GM23338 (cell line): ENCODE results near the gene GOLM1. TPM values are rescaled to one million over a fixed set of nuclear protein-coding genes. Genes with fewer than 3 reads are reported as not detected.

Experiments used
- ATAC-seq: fragments of 200-7000 bp; cut with Tn5 transposase; 3 replicates; pipeline ENCODE4 v1.9.1; 2020
- DNase-seq: peaks from one replicate; pipeline ENCODE4 v3.0.0-alpha.2; 2015; ENCODE audit warnings: low spot score
- H2AFZ ChIP-seq: fragments of 200-600 bp; sonication (generic); 2 replicates; pipeline ENCODE4 v1.8.0; 2016; ENCODE audit warnings: antibody characterized with exemption, mild to moderate bottlenecking, moderate library complexity
- H3F3A ChIP-seq: fragments of 200-600 bp; sonication (generic); replicated peaks from 2 replicates; pipeline ENCODE4 v1.8.0; 2017; ENCODE audit warnings: antibody characterized with exemption, mixed run types, low read depth
- H3K27ac ChIP-seq: fragments of 200-600 bp; sonication (generic); 2 replicates; pipeline ENCODE4 v1.6.1; 2016; ENCODE audit warnings: low read depth
- H3K27me3 ChIP-seq: fragments of 200-600 bp; sonication (generic); 2 replicates; pipeline ENCODE4 v1.8.0; 2016; ENCODE audit warnings: mild to moderate bottlenecking, mixed run types, moderate library complexity; ENCODE audit not compliant: insufficient read depth
- H3K36me3 ChIP-seq: fragments of 200-600 bp; sonication (generic); 2 replicates; pipeline ENCODE4 v1.8.0; 2016; ENCODE audit warnings: mild to moderate bottlenecking; ENCODE audit not compliant: insufficient read depth
- H3K4me1 ChIP-seq: fragments of 200-600 bp; sonication (generic); 2 replicates; pipeline ENCODE4 v1.8.0; 2016; ENCODE audit warnings: mild to moderate bottlenecking, moderate library complexity; ENCODE audit not compliant: insufficient read depth
- H3K4me2 ChIP-seq: fragments of 200-600 bp; sonication (generic); 2 replicates; pipeline ENCODE4 v1.7.1; 2017; ENCODE audit warnings: mixed run types
- H3K4me3 ChIP-seq: fragments of 200-600 bp; sonication (generic); 2 replicates; pipeline ENCODE4 v1.6.1; 2016; ENCODE audit warnings: mixed run types
- H3K79me2 ChIP-seq: fragments of 200-600 bp; sonication (generic); replicated peaks from 2 replicates; pipeline ENCODE4 v1.8.0; 2017; ENCODE audit warnings: mild to moderate bottlenecking; ENCODE audit not compliant: insufficient read depth
- H3K9me2 ChIP-seq: fragments of 200-600 bp; sonication (generic); 2 replicates; pipeline ENCODE4 v1.8.0; 2017; ENCODE audit not compliant: insufficient read depth
- H4K20me1 ChIP-seq: fragments of 200-600 bp; sonication (generic); replicated peaks from 2 replicates; pipeline ENCODE4 v1.8.0; 2017; ENCODE audit warnings: mild to moderate bottlenecking; ENCODE audit not compliant: insufficient read depth
- H3K27ac Mint-ChIP-seq: 2 replicates; pipeline ENCODE4 v1.8.0; 2020; ENCODE audit warnings: inconsistent platforms, mild to moderate bottlenecking, moderate library complexity, mixed read lengths
- H3K27me3 Mint-ChIP-seq: 3 replicates; pipeline ENCODE4 v1.8.0; 2022; ENCODE audit warnings: low read depth, mild to moderate bottlenecking, moderate library complexity, mixed read lengths, inconsistent platforms; ENCODE audit not compliant: insufficient read depth, poor library complexity
- H3K36me3 Mint-ChIP-seq: 3 replicates; pipeline ENCODE4 v1.8.0; 2021; ENCODE audit warnings: low read depth, mild to moderate bottlenecking, inconsistent platforms, moderate library complexity, mixed read lengths
- H3K4me1 Mint-ChIP-seq: 3 replicates; pipeline ENCODE4 v1.8.0; 2020; ENCODE audit warnings: mild to moderate bottlenecking, inconsistent platforms, mixed read lengths
- H3K4me3 Mint-ChIP-seq: 3 replicates; pipeline ENCODE4 v1.8.0; 2021; ENCODE audit warnings: moderate library complexity, mild to moderate bottlenecking, inconsistent platforms, mixed read lengths
- H3K9me3 Mint-ChIP-seq: 3 replicates; pipeline ENCODE4 v1.8.0; 2020; ENCODE audit warnings: moderate library complexity, mild to moderate bottlenecking, inconsistent platforms, mixed read lengths
- CREB1 ChIP-seq: fragments of 250-450 bp; sonication (Bioruptor Pico); IDR thresholded peaks from 2 replicates; pipeline ENCODE4 v1.5.0; 2020; ENCODE audit warnings: low read depth, mild to moderate bottlenecking, moderate library complexity
- ETS1 ChIP-seq: IDR thresholded peaks from 2 replicates; pipeline ENCODE4 v1.6.1; 2016; ENCODE audit warnings: antibody characterized with exemption
- EZH2 ChIP-seq: fragments of 200-600 bp; sonication (generic); IDR thresholded peaks from one replicate; pipeline ENCODE4 v1.8.0; 2017; ENCODE audit warnings: antibody characterized with exemption, mild to moderate bottlenecking, low read depth; ENCODE audit not compliant: unreplicated experiment
- EZH2phosphoT487 ChIP-seq: fragments of 200-600 bp; sonication (generic); IDR thresholded peaks from one replicate; pipeline ENCODE4 v1.8.1; 2018; ENCODE audit warnings: antibody characterized with exemption; ENCODE audit not compliant: unreplicated experiment
- JUNB ChIP-seq: IDR thresholded peaks from one replicate; pipeline ENCODE4 v1.6.1; 2016; ENCODE audit warnings: antibody characterized with exemption; ENCODE audit not compliant: unreplicated experiment
- NANOG ChIP-seq: IDR thresholded peaks from 2 replicates; pipeline ENCODE4 v1.6.1; 2016; ENCODE audit warnings: antibody characterized with exemption, borderline replicate concordance
- POLR2AphosphoS5 ChIP-seq: IDR thresholded peaks from 2 replicates; pipeline ENCODE4 v1.6.1; 2016; ENCODE audit warnings: antibody characterized with exemption, low read depth
- REST ChIP-seq: IDR thresholded peaks from one replicate; pipeline ENCODE4 v1.6.1; 2018; ENCODE audit warnings: antibody characterized with exemption; ENCODE audit not compliant: unreplicated experiment
- STAT1 ChIP-seq: IDR thresholded peaks from one replicate; pipeline ENCODE4 v1.6.1; 2016; ENCODE audit warnings: antibody characterized with exemption; ENCODE audit not compliant: unreplicated experiment
- polyA plus RNA-seq: library from polyadenylated mRNA; unstranded; fragments of >200 nt; fragmentation: Nextera tagmentation; extraction: Ambion mirVana; gene quantifications from 2 replicates; pipeline ENCODE4 v1.2.1, GENCODE V29; 2016
- total RNA-seq: library from RNA; depleted of rRNA; stranded (reverse); fragments of >200 nt; shearing (Covaris generic); gene quantifications from 2 replicates; pipeline ENCODE4 v1.2.3, GENCODE V29; 2014
- TF ChIP-seq, protein P1 (sequence below): fragments of 250-450 bp; sonication (Bioruptor Pico); IDR thresholded peaks from 2 replicates; pipeline ENCODE4 v1.5.0; 2020; ENCODE audit warnings: mild to moderate bottlenecking, moderate library complexity

The GOLM1 gene
- total and polyA plus RNA-seq, 2 experiments from 2014 or later: 58.3 to 92.4 TPM

GRCh38 chr9:86042199-86042978 lies 57.0 kb downstream of the GOLM1 start:
- Histone ChIP-seq H3K27ac (no peak overlapping the region), H3K27me3 (no peaks in the 10 kb centered on the region), H4K20me1 (peaks cover 4% of the 10 kb centered on the region; the same call in 1 of the 2 replicates), H3K79me2 (no peaks in the 10 kb centered on the region), H2AFZ (no peak overlapping the region), H3K4me1 (no peaks in the 10 kb centered on the region), H3K36me3 (no peaks in the 10 kb centered on the region; the same call in 1 of the 2 replicates), H3K4me2 (no peak overlapping the region), H3K9me2 (no peaks in the 10 kb centered on the region), H3K4me3 (no peak overlapping the region), H3F3A (no peaks in the 10 kb centered on the region)
- peaks cover 2% of the 10 kb centered on the region for H3K27me3 Mint-ChIP-seq
- H3K36me3 Mint-ChIP-seq: peaks cover 18% of the 10 kb centered on the region
- ATAC-seq (no peak), DNase-seq (no peak)
- H3K4me3 Mint-ChIP-seq: no peak overlapping the region
- no peaks in the 10 kb centered on the region for H3K9me3 Mint-ChIP-seq
- no peak overlapping the region for H3K27ac Mint-ChIP-seq
- H3K4me1 Mint-ChIP-seq: no peaks in the 10 kb centered on the region; the same call in 2 of the 3 replicates
- TF ChIP-seq NANOG (no peak), STAT1 (no peak), EZH2phosphoT487 (no peak), POLR2AphosphoS5 (no peak), ETS1 (no peak), CREB1 (no peak), EZH2 (no peak), REST (no peak), JUNB (no peak)
- TF ChIP-seq, protein P1, sequence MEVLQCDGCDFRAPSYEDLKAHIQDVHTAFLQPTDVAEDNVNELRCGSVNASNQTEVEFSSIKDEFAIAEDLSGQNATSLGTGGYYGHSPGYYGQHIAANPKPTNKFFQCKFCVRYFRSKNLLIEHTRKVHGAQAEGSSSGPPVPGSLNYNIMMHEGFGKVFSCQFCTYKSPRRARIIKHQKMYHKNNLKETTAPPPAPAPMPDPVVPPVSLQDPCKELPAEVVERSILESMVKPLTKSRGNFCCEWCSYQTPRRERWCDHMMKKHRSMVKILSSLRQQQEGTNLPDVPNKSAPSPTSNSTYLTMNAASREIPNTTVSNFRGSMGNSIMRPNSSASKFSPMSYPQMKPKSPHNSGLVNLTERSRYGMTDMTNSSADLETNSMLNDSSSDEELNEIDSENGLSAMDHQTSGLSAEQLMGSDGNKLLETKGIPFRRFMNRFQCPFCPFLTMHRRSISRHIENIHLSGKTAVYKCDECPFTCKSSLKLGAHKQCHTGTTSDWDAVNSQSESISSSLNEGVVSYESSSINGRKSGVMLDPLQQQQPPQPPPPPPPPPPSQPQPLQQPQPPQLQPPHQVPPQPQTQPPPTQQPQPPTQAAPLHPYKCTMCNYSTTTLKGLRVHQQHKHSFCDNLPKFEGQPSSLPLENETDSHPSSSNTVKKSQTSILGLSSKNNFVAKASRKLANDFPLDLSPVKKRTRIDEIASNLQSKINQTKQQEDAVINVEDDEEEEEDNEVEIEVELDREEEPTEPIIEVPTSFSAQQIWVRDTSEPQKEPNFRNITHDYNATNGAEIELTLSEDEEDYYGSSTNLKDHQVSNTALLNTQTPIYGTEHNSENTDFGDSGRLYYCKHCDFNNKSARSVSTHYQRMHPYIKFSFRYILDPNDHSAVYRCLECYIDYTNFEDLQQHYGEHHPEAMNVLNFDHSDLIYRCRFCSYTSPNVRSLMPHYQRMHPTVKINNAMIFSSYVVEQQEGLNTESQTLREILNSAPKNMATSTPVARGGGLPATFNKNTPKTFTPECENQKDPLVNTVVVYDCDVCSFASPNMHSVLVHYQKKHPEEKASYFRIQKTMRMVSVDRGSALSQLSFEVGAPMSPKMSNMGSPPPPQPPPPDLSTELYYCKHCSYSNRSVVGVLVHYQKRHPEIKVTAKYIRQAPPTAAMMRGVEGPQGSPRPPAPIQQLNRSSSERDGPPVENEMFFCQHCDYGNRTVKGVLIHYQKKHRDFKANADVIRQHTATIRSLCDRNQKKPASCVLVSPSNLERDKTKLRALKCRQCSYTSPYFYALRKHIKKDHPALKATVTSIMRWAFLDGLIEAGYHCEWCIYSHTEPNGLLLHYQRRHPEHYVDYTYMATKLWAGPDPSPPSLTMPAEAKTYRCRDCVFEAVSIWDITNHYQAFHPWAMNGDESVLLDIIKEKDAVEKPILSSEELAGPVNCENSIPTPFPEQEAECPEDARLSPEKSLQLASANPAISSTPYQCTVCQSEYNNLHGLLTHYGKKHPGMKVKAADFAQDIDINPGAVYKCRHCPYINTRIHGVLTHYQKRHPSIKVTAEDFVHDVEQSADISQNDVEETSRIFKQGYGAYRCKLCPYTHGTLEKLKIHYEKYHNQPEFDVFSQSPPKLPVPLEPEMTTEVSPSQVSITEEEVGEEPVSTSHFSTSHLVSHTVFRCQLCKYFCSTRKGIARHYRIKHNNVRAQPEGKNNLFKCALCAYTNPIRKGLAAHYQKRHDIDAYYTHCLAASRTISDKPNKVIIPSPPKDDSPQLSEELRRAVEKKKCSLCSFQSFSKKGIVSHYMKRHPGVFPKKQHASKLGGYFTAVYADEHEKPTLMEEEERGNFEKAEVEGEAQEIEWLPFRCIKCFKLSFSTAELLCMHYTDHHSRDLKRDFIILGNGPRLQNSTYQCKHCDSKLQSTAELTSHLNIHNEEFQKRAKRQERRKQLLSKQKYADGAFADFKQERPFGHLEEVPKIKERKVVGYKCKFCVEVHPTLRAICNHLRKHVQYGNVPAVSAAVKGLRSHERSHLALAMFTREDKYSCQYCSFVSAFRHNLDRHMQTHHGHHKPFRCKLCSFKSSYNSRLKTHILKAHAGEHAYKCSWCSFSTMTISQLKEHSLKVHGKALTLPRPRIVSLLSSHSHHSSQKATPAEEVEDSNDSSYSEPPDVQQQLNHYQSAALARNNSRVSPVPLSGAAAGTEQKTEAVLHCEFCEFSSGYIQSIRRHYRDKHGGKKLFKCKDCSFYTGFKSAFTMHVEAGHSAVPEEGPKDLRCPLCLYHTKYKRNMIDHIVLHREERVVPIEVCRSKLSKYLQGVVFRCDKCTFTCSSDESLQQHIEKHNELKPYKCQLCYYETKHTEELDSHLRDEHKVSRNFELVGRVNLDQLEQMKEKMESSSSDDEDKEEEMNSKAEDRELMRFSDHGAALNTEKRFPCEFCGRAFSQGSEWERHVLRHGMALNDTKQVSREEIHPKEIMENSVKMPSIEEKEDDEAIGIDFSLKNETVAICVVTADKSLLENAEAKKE: no peak
